Measurements from ENCODE around the gene ARMC10.
"Not testable (repeated sequence)": the region's sequence is repeated elsewhere in the genome, so short reads cannot be mapped to it uniquely, and the experiment has no call there.

The ARMC10 gene

GRCh38 chr7:103048833-103049232 is 26.1 kb upstream of the ARMC10 start:
- no peak overlapping the region for H3K4me3 ChIP-seq (ENCODE audit: low read depth in 1 of 2, low read length in 1 of 2)
- no peak overlapping the region for H3K27ac ChIP-seq
- H3K9me3 ChIP-seq, result no peaks in the 10 kb centered on the region
- H3K27me3 ChIP-seq, result no peaks in the 10 kb centered on the region
- TF ChIP-seq CTCF (IDR thresholded peaks at IDR 0.05), result no peak
- no peaks in the 10 kb centered on the region for H3K36me3 ChIP-seq
- no peaks in the 10 kb centered on the region for H3K4me1 ChIP-seq (ENCODE audit: control insufficient read depth in 1 of 2, insufficient read depth in 1 of 2, low read depth in 1 of 2, low read length in 1 of 2)

GRCh38 chr7:103051519-103051918 is 23.4 kb upstream of the ARMC10 start:
- Histone ChIP-seq H3K4me3 (ENCODE audit: low read depth in 1 of 2, low read length in 1 of 2) (no peak overlapping the region), H3K27ac (no peak overlapping the region), H3K4me1 (ENCODE audit: control insufficient read depth in 1 of 2, insufficient read depth in 1 of 2, low read depth in 1 of 2, low read length in 1 of 2) (no peaks in the 10 kb centered on the region), H3K27me3 (no peaks in the 10 kb centered on the region), H3K9me3 (no peaks in the 10 kb centered on the region), H3K36me3 (no peaks in the 10 kb centered on the region)
- TF ChIP-seq CTCF (IDR thresholded peaks at IDR 0.05), result no peak

- H3K4me3 ChIP-seq (ENCODE audit: low read depth in 1 of 2, low read length in 1 of 2); H3K36me3 ChIP-seq; H3K27ac ChIP-seq; H3K4me1 ChIP-seq (ENCODE audit: control insufficient read depth in 1 of 2, insufficient read depth in 1 of 2, low read depth in 1 of 2, low read length in 1 of 2); H3K27me3 ChIP-seq; H3K9me3 ChIP-seq: not testable (repeated sequence)
Measured at GRCh38 chr7:103056006-103056405, 18.9 kb upstream of the ARMC10 start.

GRCh38 chr7:103058122-103058521 is 16.8 kb upstream of the ARMC10 start:
- Histone ChIP-seq H3K4me3 (ENCODE audit: low read depth in 1 of 2, low read length in 1 of 2) (no peak overlapping the region), H3K27me3 (no peaks in the 10 kb centered on the region), H3K27ac (no peak overlapping the region), H3K36me3 (no peaks in the 10 kb centered on the region), H3K4me1 (ENCODE audit: control insufficient read depth in 1 of 2, insufficient read depth in 1 of 2, low read depth in 1 of 2, low read length in 1 of 2) (no peaks in the 10 kb centered on the region), H3K9me3 (no peaks in the 10 kb centered on the region)
- no peak for TF ChIP-seq CTCF (IDR thresholded peaks at IDR 0.05)

- no peaks in the 10 kb centered on the region for H3K9me3 ChIP-seq
- H3K27ac ChIP-seq, result no peak overlapping the region
- no peak for TF ChIP-seq CTCF (IDR thresholded peaks at IDR 0.05)
- H3K4me3 ChIP-seq (ENCODE audit: low read depth in 1 of 2, low read length in 1 of 2), result no peak overlapping the region
- H3K4me1 ChIP-seq (ENCODE audit: control insufficient read depth in 1 of 2, insufficient read depth in 1 of 2, low read depth in 1 of 2, low read length in 1 of 2), result no peaks in the 10 kb centered on the region
- no peaks in the 10 kb centered on the region for H3K27me3 ChIP-seq
- no peaks in the 10 kb centered on the region for H3K36me3 ChIP-seq
Measured at GRCh38 chr7:103059471-103059870, 15.5 kb upstream of the ARMC10 start.

- no peak overlapping the region for H3K4me3 ChIP-seq (ENCODE audit: low read depth in 1 of 2, low read length in 1 of 2)
- H3K36me3 ChIP-seq, result no peaks in the 10 kb centered on the region
- H3K27me3 ChIP-seq, result no peaks in the 10 kb centered on the region
- no peak for TF ChIP-seq CTCF (IDR thresholded peaks at IDR 0.05)
- no peaks in the 10 kb centered on the region for H3K9me3 ChIP-seq
- H3K4me1 ChIP-seq (ENCODE audit: control insufficient read depth in 1 of 2, insufficient read depth in 1 of 2, low read depth in 1 of 2, low read length in 1 of 2), result no peaks in the 10 kb centered on the region
- H3K27ac ChIP-seq, result no peak overlapping the region
Measured at GRCh38 chr7:103063895-103064294, 11.0 kb upstream of the ARMC10 start.
